PC-9 (cell line): ENCODE results near the gene CASTOR2.

Source experiments
- EZH2 ChIP-seq: fragments of 200-600 bp; sonication (generic); IDR thresholded peaks from 2 replicates; pipeline ENCODE4 v1.8.0; 2017; ENCODE audit warnings: antibody characterized with exemption, low read depth
- TF ChIP-seq, protein P1 (sequence below): fragments of 200-600 bp; sonication (generic); conservative IDR thresholded peaks from 2 replicates; pipeline ENCODE4 v1.6.1; 2017; ENCODE audit warnings: mixed run types, antibody characterized with exemption, mild to moderate bottlenecking, moderate library complexity

DNA sequence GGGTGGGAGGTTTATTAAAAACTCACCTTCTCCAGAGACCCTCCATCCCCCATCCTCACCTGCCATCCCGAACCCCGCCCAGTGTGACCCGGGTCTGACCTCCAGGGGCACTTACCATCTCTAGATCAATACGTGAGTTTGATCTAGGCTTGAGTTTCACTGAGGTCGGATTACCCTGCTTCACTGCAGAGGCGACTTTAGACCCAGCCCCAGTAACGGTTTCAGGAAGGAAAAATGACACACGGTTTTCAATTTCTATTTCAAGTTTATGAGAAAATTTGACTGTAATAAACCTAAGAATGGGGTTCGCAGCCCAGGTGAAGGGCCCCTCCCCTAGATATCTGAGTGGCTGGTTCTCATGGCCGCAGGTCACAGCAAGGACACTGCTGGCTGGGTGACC lies 76.0 kb downstream of the CASTOR2 start:
- TF ChIP-seq, protein P1, sequence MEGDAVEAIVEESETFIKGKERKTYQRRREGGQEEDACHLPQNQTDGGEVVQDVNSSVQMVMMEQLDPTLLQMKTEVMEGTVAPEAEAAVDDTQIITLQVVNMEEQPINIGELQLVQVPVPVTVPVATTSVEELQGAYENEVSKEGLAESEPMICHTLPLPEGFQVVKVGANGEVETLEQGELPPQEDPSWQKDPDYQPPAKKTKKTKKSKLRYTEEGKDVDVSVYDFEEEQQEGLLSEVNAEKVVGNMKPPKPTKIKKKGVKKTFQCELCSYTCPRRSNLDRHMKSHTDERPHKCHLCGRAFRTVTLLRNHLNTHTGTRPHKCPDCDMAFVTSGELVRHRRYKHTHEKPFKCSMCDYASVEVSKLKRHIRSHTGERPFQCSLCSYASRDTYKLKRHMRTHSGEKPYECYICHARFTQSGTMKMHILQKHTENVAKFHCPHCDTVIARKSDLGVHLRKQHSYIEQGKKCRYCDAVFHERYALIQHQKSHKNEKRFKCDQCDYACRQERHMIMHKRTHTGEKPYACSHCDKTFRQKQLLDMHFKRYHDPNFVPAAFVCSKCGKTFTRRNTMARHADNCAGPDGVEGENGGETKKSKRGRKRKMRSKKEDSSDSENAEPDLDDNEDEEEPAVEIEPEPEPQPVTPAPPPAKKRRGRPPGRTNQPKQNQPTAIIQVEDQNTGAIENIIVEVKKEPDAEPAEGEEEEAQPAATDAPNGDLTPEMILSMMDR: no peak
- TF ChIP-seq EZH2: no peak
